GM12891 (cell line): ENCODE results near the gene PLPP2.

Experiments used
- DNase-seq: peaks from one replicate; pipeline ENCODE4 v3.0.0; 2011; ENCODE audit warnings: low spot score; ENCODE audit not compliant: insufficient read length
- FAIRE-seq: peaks from 2 replicates; lab custom pipeline; 2011; peaks lifted over from hg19 to GRCh38; lab: Jason Lieb, UNC
- PAX5 ChIP-seq: IDR thresholded peaks from 2 replicates; pipeline ENCODE4 v1.6.1; 2011; ENCODE audit warnings: low read length, moderate library complexity, mild to moderate bottlenecking; ENCODE audit not compliant: insufficient read depth, severe bottlenecking
- POLR2A ChIP-seq: IDR thresholded peaks from 2 replicates; pipeline ENCODE4 v1.6.1; 2011; ENCODE audit warnings: low read depth, low read length, control low read depth
- POLR2AphosphoS5 ChIP-seq: IDR thresholded peaks from 2 replicates; pipeline ENCODE4 v1.6.1; 2011; ENCODE audit warnings: low read depth, low read length, control low read depth
- POU2F2 ChIP-seq: IDR thresholded peaks from 2 replicates; pipeline ENCODE4 v1.6.1; 2011; ENCODE audit warnings: low read depth, mild to moderate bottlenecking, control low read depth, low read length, moderate library complexity
- SPI1 ChIP-seq: IDR thresholded peaks from 2 replicates; pipeline ENCODE4 v1.6.1; 2011; ENCODE audit warnings: low read depth, low read length, control low read depth
- TAF1 ChIP-seq: IDR thresholded peaks from 2 replicates; pipeline ENCODE4 v1.6.1; 2011; ENCODE audit warnings: low read depth, low read length, control low read depth

PLPP2 gene

DNA sequence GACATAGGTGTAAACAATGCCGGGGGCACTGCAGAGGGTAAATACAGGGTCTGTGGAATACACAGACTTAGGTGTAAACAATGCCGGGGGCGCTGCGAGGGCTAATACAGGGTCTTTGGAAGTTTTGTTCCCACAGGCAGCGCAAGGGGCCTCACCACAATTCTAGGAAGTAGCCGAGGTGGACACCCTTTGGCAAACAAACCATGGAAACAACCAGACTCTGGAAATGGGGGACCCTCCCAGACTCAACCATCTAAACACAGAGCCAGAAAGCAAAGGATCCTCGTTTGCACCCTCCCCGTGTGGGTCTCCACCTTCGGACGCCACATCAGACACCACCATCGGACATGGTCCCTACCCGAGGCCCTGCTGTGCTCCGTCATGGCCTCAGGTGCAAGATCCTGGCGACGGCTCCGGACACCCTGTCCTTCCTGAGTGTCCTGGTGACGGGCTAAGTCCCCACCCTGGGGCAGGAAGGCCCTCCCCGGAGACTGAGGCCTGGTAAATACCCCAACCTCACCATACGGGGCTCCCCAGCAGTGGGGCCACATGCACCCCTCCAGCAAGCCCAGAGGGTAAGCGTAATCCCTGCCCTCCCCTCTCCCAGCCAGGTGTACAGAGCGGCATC, 16.7 kb upstream of the PLPP2 start:
- DNase-seq (no peak), FAIRE-seq (no peak)
- no peak for TF ChIP-seq PAX5
- no peak for TF ChIP-seq SPI1
- no peak for TF ChIP-seq POU2F2
- no peak; the same call in 1 of the 2 replicates for TF ChIP-seq POLR2AphosphoS5
- TF ChIP-seq POLR2A = no peak
- TF ChIP-seq TAF1 = no peak

DNA sequence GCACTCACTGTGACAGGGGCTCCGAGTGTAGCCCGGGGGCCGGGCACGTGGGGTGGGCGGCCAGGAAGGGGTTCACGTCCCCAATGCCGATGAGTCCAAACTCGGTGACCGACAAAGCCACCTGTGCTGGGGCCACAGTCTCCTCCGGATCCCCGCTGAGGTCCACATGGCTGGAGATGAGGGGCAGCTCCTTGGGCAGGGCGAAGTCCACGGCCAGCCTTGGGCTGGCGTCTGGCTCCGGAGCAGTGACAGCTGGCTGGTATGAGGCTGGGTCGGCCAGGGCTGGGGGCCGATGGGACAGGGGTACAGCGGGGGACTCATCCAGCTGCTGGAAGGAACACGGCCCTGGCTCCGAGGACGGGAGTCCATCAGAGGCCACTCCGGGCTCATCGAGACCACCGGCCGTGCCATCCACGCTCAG, 15.9 kb upstream of the PLPP2 start:
- FAIRE-seq = no peak
- no peak for DNase-seq
- TF ChIP-seq POLR2AphosphoS5 (no peak), TAF1 (no peak), POU2F2 (no peak), SPI1 (no peak), PAX5 (no peak), POLR2A (no peak)

DNA sequence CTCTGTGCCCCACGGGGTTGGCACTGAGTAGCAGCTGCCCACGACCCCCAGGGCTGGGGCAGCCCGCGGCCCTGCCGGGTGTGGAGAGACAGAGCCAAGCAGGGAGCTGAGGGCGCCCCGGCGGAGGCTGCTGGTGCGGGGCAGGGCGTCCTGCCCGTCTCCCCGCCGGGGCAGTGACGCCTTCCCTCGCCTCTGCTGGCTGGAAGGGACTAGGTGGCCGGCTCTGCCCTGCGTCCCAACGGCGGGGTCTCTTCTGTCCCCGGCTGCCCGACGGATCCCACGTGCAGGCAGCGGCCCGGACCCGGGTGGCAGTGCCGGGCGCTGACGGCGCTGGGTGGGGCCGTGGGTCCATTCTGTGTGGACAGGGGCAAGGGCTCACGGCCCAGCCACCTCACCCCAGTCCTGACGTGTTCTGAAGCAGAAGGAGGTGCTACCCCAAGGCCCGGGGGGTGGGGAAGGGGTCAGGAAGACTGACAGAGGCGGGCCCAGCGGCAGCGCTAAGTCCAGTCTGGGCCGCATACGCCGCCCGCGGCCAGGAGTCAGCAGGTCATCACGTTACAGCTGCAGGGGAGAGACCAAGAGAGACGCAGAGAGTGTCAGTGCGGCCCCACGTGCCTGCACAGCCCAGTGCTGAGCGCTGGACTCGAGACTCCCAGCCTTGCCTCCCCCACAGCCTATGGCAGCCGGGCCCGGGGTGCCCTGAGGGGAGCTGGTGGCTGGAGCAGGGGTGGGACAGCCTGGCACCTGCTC, 15.1 kb upstream of the PLPP2 start:
- no peak for DNase-seq

GRCh38 chr19:305240-306150, 14.3 kb upstream of the PLPP2 start:
- FAIRE-seq (no peak), DNase-seq (no peak)
- TF ChIP-seq POLR2AphosphoS5 (no peak), PAX5 (no peak), POU2F2 (no peak), SPI1 (no peak), POLR2A (no peak)

More for the DNA sequence above, 15.1 kb upstream of the PLPP2 start:
- no peak for FAIRE-seq
- TF ChIP-seq POLR2A = no peak
- no peak for TF ChIP-seq POLR2AphosphoS5
- no peak for TF ChIP-seq TAF1
- TF ChIP-seq POU2F2 = no peak
- no peak for TF ChIP-seq SPI1
- no peak for TF ChIP-seq PAX5

GRCh38 chr19:296476-297225, 5.4 kb upstream of the PLPP2 start:
- TF ChIP-seq TAF1 = no peak
- TF ChIP-seq POLR2AphosphoS5 = no peak
- TF ChIP-seq POLR2A = no peak
- TF ChIP-seq SPI1 = no peak
- no peak for TF ChIP-seq PAX5
- no peak for TF ChIP-seq POU2F2
- FAIRE-seq (no peak), DNase-seq (no peak)

GRCh38 chr19:295687-296370, 4.6 kb upstream of the PLPP2 start:
- DNase-seq (no peak), FAIRE-seq (no peak)
- TF ChIP-seq POU2F2 (no peak), SPI1 (no peak), POLR2A (no peak), TAF1 (no peak), POLR2AphosphoS5 (no peak), PAX5 (no peak)

GRCh38 chr19:294946-295686, 3.9 kb upstream of the PLPP2 start:
- FAIRE-seq (peak; percentile 75), DNase-seq (peak; percentile 80)
- TF ChIP-seq SPI1 (no peak), POLR2AphosphoS5 (no peak), POU2F2 (no peak)
